NCI-H1694 (cell line): Measurements from ENCODE around the gene MPI.
"Not testable (repeated sequence)": the region's sequence is repeated elsewhere in the genome, so short reads cannot be mapped to it uniquely, and the experiment has no call there.

Experiments used
- DNase-seq: peaks from one replicate; lab custom pipeline; 2025; lab: John Stamatoyannopoulos, UW

MPI gene

GRCh38 chr15:74864296-74864695 is 25.5 kb upstream of the MPI start:
- DNase-seq, result no peak

DNA sequence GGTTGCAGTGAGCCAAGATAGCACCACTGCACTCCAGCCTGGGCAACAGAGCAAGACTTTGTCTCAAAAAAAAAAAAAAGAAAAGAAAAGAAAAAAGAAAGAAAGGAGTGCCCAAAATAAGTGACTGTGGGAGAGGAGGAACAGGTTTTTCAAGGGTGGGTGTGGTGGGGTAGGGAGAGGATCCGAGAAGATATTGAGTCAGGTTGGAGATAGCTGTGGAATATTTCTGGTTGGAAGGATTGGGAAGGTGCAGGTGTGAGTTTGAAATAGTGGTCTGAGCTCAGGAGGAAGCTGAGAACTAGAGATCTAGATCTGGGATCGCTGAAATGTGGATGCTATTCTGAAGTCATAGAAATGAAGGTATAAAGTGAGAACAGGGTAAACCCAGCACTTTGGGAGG is 24.5 kb upstream of the MPI start:
- DNase-seq, result no peak

DNA sequence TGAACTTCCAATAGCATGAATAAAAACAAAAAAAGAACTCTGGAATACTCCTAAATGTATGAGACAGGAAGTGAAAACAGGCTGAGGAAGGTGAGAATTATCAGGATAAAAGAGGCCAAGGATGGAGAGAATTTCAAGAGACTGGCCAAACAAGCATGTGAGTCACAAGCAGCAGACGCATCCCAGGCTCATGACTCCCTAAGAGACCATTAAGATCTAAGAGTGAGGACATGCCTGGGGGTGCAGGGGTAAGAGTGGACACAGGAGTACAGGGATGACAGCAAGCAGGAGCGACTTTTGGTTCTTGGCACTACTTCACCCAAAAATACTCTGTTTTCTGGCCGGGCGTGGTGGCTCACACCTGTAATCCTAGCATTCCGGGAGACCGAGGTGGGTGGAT is 23.8 kb upstream of the MPI start:
- no peak for DNase-seq

DNA sequence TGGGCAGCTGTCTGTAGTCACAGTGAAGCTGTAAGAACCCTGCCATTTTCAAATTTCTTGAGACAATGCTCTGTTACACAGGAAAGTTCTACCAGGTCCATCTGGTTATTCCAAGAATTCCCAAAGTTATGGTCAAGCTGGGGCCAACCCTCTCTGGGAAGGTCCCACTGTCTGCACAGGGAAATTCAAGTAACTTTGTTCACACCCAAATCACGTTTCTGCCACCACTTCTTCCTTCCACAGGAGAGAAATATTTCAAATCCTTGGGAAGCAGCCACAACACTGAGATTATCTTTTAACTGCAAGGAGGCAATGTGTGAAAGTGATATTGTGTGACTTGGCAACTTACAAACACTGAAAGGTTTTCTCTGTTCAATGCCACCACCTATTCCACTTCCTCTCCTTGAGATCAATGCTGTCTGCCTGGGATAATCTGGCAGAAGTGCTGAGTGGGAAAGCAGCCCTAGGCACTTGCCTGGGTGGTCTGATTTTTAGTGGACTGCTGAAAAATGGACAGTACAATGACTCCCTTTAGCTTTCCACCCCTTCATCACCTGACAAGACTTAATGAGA is 22.3 kb upstream of the MPI start:
- no peak for DNase-seq

DNA sequence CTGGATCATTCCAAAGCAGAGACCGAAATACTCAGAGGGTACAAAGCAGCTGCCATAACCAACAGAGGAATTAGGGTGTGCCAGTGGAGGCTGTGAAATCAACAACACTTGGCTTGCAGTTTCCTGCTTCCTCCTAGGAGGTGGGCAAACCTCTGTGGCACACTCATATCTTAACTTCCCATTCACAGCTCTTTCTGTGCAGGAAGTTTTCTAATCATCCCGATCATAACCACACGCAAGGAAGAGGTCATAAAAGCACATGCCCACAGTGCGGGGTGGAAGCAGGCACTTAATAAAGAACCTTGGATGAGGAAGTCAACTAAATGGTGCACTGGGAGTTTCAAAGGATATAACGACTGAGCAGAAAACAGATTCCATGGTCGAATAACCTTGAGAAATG is 21.8 kb upstream of the MPI start:
- no peak for DNase-seq

- DNase-seq, result no peak
These were observed 20.5 kb upstream of the MPI start for GRCh38 chr15:74869372-74869725.

GRCh38 chr15:74869726-74870407 is 20.0 kb upstream of the MPI start:
- no peak for DNase-seq

- DNase-seq, result no peak
These were observed 19.2 kb upstream of the MPI start for GRCh38 chr15:74870436-74871215.

DNA sequence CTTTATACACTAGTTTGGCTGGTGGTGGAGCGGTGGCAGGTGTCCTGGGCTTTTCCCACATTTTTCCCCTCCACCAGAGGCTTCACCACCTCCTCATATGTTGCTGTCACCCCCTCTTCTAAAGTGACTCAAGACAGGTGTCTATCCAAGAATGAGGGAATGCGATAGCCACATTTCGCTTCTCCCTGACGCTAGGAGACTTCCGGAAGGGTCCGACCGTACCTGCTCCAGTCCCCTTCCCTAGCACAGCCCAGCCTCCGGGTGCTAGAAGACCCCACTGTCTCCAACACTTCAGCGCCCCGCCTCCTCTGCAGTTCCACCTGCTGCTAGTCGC is 17.2 kb upstream of the MPI start:
- no peak for DNase-seq

GRCh38 chr15:74873036-74873755 is 16.6 kb upstream of the MPI start, which contains the start of gene SCAMP2:
Gene SCAMP2 (minus strand): TSS chr15:74873365. CDS start chr15:74873255, 110 bp downstream.
- peak; percentile 84 for DNase-seq

DNA sequence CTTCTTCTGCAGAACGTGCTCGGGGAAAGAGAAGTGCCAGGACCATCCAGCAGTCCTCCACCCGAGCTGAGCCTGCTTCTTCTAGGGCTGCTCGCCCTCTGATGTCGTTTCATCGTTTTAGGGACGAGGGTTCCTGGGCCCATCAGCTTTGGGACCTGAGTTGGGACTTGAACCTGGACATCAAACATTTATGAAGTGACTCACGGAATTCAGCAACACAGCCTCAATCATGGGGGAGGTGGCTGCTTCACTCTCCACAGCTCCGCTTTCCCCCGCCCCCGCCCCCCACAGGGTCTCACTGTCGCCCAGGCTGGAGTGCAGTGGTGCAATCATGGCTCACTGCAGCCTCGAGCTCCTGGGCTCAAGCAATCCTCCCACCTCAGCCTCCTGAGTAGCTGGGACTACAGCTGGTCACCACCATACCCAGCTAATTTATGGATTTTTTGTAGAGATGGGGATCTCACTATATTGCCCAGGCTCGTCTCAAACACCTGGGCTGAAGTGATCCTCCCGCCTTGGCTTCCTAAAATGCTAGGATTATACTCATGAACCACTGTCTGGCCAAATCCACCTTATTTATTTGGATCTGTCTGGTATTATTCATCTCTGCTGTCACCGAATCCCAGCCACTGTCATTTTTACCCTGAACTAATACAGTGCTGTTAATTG is 16.0 kb upstream of the MPI start:
- no peak for DNase-seq

DNA sequence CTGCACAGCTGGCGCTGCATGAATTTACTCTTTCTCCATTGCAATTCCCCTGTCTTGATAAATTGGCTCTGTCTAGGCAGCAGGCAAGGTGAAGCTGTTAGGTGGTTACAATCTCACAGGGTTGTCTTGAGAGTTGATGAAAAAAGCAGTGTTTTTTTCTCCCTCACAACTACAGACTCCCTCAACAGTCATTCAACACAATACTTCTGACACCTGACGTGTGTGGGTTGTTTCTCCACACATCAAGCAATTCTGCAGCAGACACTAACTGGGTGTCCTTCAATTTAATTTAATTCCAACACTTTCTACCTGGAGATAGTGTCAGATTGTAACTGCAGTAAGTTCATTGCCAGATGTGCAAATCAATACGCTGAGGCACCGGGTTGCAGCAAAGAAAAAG is 11.6 kb upstream of the MPI start:
- no peak for DNase-seq

- no peak for DNase-seq
These were observed 7.3 kb upstream of the MPI start for GRCh38 chr15:74882528-74882927.

DNA sequence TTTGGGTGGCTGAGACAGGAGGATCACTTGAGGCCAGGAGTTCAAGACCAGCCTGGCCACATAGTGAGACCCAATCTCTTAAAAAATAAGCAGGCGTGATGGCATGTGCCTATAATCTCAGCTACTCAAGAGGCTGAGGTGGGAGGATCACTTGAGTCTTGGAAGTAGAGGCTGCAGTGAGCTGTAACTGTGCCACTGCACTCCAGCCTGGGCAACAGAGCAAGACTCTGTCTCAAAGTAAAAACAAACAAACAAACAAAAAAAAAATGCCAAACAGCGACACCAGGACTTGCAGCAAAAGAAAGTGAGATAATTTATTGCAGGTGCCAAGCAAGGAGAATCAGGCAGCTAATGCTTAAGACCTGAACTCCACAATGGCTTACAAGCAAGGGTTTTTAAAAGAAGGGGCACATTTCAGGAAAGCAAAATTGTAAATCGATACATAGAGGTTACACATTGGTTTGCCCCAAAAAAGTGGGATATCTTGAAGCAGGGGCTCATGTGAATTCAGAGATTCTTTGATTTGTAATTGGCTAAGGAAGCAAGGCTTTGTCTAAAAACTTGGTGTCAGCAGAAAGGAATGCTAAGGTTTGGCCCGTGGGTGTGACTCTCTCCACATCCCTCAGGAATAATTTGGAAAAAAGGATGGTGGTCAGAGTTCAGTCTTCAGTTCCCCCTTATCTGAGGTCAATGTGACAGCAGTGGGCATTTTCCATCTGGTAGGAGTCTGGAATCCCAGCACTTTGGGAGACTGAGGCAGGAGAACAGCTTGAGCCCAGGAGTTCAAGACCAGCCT is 5.2 kb upstream of the MPI start:
- no peak for DNase-seq

DNA sequence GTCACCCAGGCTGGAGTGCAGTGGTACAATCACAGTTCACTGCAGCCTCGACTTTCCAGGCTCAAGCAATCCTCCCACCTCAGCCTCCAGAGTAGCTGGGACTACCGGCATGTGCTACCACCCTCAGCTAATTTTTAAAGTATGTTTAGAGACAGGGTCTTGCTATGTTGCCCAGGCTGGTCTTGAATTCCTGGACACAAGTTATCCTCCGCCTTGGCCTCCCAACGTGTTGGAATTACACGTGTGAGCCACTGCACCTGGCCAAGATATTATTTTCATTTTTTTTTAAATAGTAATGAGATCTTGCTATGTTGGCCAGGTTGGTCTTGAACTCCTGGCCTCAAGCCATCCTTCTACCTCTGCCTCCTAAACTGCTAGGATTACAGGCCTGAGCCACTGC is 4.4 kb upstream of the MPI start:
- no peak for DNase-seq

DNA sequence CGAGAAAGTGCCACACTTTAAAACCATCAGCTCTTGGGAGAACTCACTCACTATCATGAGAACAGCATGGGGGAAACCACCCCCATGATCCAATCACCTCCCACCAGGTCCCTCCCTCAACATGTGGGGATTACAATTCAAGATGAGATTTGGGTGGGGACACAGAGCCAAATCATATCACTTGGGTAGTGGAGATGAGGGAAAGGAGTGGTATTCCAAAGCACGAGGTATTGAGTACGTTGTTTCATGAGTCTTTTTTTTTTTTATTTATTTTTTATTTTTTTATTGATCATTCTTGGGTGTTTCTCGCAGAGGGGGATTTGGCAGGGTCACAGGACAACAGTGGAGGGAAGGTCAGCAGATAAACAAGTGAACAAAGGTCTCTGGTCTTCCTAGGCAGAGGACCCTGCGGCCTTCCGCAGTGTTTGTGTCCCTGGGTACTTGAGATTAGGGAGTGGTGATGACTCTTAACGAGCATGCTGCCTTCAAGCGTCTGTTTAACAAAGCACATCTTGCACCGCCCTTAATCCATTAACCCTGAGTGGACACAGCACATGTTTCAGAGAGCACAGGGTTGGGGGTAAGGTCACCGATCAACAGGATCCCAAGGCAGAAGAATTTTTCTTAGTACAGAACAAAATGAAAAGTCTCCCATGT is 2.2 kb upstream of the MPI start:
- not testable (repeated sequence) for DNase-seq

DNA sequence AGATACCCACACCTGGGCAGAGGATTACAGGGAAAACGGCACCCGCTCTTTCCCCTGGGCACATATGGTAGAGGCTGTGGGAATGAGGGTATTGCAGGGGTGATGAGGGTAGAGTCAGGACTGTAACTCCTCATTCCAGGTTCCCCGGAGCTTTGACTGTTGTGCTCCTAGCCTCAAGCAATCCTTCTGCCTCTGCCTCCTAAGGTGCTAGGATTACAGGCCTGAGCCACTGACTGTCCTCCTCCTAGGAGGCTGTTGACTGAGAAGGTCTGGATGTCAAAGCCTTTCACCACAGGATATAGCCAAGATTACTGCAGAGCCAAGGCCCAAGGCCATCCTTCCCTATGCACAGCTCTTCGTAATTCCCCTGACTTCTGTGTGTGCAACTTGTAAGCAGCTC is 1.1 kb upstream of the MPI start:
- no peak for DNase-seq

DNA sequence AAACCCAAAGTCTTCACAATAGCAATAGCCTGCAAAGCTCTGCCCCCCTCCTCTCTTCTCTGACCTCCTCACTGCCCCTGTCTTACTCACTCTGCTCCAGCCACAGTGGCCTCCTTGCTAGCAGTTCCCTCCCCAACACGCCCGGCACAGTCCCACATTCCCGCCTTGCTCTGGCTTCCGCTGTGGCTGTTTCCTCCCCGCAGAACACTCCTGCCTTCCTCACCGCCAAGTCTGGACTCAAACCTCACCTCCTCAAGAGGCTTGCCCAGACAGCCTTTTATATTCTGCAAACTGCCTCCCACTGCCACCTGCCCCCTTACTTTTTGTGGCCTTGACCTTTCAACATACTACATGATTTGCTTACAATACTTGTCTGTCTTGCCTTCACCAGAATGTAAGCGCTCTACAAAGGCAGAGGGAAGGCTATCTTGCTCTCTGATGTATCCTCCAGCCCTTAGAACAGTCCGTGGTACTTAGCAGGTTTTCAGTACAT is 406 bp upstream of the MPI start:
- no peak for DNase-seq

DNA sequence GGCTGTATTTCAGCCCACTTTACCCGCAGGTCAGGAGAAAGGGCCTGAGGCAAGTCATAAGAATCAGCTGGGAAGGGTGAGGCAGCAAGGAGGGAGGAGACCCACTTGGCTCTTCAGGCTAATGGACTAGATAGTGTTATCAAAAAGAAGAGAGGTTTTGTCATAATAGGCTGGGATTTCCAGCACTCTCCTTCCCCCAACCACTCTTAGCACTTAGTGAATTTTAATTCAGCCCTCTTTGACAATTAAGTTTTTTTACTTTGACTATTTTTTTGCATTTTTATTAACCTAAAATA is 771 bp downstream of the MPI start:
- no peak for DNase-seq

DNA sequence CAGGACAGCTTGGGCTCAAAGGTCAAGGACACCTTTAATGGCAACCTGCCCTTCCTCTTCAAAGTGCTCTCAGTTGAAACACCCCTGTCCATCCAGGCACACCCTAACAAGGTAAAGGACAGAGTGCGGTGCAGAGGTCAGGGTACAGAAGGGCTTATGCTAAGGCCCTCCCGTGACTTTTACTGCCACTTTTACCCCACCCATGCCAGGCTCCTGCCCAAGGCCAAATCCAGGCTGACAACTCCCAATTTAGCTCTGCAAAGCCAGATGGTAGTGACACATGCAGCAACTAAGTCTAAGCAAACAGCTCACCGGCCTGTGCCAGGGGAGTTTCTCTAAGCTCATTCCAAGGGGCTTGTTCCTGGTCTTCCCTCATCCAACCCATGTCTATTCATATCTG is 1.6 kb downstream of the MPI start:
- no peak for DNase-seq

GRCh38 chr15:74892313-74892712 is 2.5 kb downstream of the MPI start:
- no peak for DNase-seq
